ENCODE data around the gene ZMYM3. TPM values are rescaled to one million over a fixed set of nuclear protein-coding genes. Genes with fewer than 3 reads are reported as not detected.

Gene ZMYM3
- total RNA-seq, 1 donor from 2014 or later, result 50.8 TPM

- H3F3A ChIP-seq (ENCODE audit: low read depth), result no peaks in the 10 kb centered on the region
- no peak overlapping the region for H3K4me2 ChIP-seq
- no peak overlapping the region for H3K27ac ChIP-seq
- no peaks in the 10 kb centered on the region for H3K79me2 ChIP-seq (ENCODE audit: low read depth)
- Mint-ChIP-seq H3K27me3 (ENCODE audit: insufficient read depth, low read depth) (peaks cover 9% of the 10 kb centered on the region), H3K9me3 (peaks cover 24% of the 10 kb centered on the region), H3K4me3 (no peak overlapping the region), H3K4me1 (peaks cover 30% of the 10 kb centered on the region), H3K36me3 (no peaks in the 10 kb centered on the region), H3K27ac (peak overlapping the region; percentile 25)
- H2AFZ ChIP-seq (replicated peaks), result no peak overlapping the region
- no peaks in the 10 kb centered on the region for H3K36me3 ChIP-seq
- no peaks in the 10 kb centered on the region for H3K4me1 ChIP-seq
- no peaks in the 10 kb centered on the region for H4K20me1 ChIP-seq (ENCODE audit: low read depth)
- no peak for DNase-seq (ENCODE audit: low spot score)
- no peaks in the 10 kb centered on the region for H3K27me3 ChIP-seq
- no peak overlapping the region for H3K4me3 ChIP-seq
- no peak overlapping the region for H3K9ac ChIP-seq
- TF ChIP-seq EZH2 (IDR thresholded peaks at IDR 0.05) (no peak), CTCF (IDR thresholded peaks at IDR 0.05) (no peak), EZH2phosphoT487 (IDR thresholded peaks at IDR 0.05) (no peak)
- no peaks in the 10 kb centered on the region for H3K9me3 ChIP-seq (ENCODE audit: low read depth)
Measured at GRCh38 chrX:71228063-71228642, 25.8 kb downstream of the ZMYM3 start.

GRCh38 chrX:71227370-71228062 lies 26.4 kb downstream of the ZMYM3 start:
- peaks cover 30% of the 10 kb centered on the region for H3K4me1 Mint-ChIP-seq
- H3K4me3 ChIP-seq, result no peak overlapping the region
- TF ChIP-seq CTCF (IDR thresholded peaks at IDR 0.05) (peak; percentile 5), EZH2 (IDR thresholded peaks at IDR 0.05) (no peak)
- H3K9me3 Mint-ChIP-seq, result peaks cover 25% of the 10 kb centered on the region
- H2AFZ ChIP-seq (replicated peaks), result no peak overlapping the region
- peak overlapping the region; percentile 92 for H3K27ac Mint-ChIP-seq
- no peaks in the 10 kb centered on the region for H3K79me2 ChIP-seq (ENCODE audit: low read depth)
- H3K9ac ChIP-seq, result no peak overlapping the region
- no peaks in the 10 kb centered on the region for H4K20me1 ChIP-seq (ENCODE audit: low read depth)
- no peaks in the 10 kb centered on the region for H3K36me3 ChIP-seq
- H3K4me3 Mint-ChIP-seq, result no peak overlapping the region
- H3F3A ChIP-seq (ENCODE audit: low read depth), result no peaks in the 10 kb centered on the region
- H3K4me2 ChIP-seq, result no peak overlapping the region
- no peaks in the 10 kb centered on the region for H3K36me3 Mint-ChIP-seq
- H3K27ac ChIP-seq, result no peak overlapping the region
- H3K27me3 ChIP-seq, result no peaks in the 10 kb centered on the region
- H3K4me1 ChIP-seq, result no peaks in the 10 kb centered on the region
- no peak for DNase-seq (ENCODE audit: low spot score)
- H3K27me3 Mint-ChIP-seq (ENCODE audit: insufficient read depth, low read depth), result peaks cover 9% of the 10 kb centered on the region
- no peaks in the 10 kb centered on the region for H3K9me3 ChIP-seq (ENCODE audit: low read depth)

GRCh38 chrX:71225676-71226075 lies 28.3 kb downstream of the ZMYM3 start:
- no peaks in the 10 kb centered on the region for H3K36me3 ChIP-seq
- H4K20me1 ChIP-seq (ENCODE audit: low read depth), result no peaks in the 10 kb centered on the region
- DNase-seq (ENCODE audit: low spot score), result no peak
- H3K27me3 Mint-ChIP-seq (ENCODE audit: insufficient read depth, low read depth), result peaks cover 9% of the 10 kb centered on the region
- no peaks in the 10 kb centered on the region for H3F3A ChIP-seq (ENCODE audit: low read depth)
- peak overlapping the region; percentile 34 for H2AFZ ChIP-seq (replicated peaks)
- H3K9ac ChIP-seq, result no peak overlapping the region
- H3K9me3 ChIP-seq (ENCODE audit: low read depth), result no peaks in the 10 kb centered on the region
- H3K4me3 ChIP-seq, result no peak overlapping the region
- no peak for TF ChIP-seq EZH2phosphoT487 (IDR thresholded peaks at IDR 0.05)
- TF ChIP-seq EZH2 (IDR thresholded peaks at IDR 0.05), result no peak
- no peak for TF ChIP-seq CTCF (IDR thresholded peaks at IDR 0.05)
- peaks cover 30% of the 10 kb centered on the region for H3K4me1 Mint-ChIP-seq
- no peaks in the 10 kb centered on the region for H3K27me3 ChIP-seq
- peak overlapping the region; percentile 35 for H3K4me3 Mint-ChIP-seq
- H3K27ac ChIP-seq, result no peak overlapping the region
- no peak overlapping the region for H3K4me2 ChIP-seq
- no peaks in the 10 kb centered on the region for H3K4me1 ChIP-seq
- no peaks in the 10 kb centered on the region for H3K36me3 Mint-ChIP-seq
- H3K79me2 ChIP-seq (ENCODE audit: low read depth), result no peaks in the 10 kb centered on the region
- H3K9me3 Mint-ChIP-seq, result peaks cover 30% of the 10 kb centered on the region
- peak overlapping the region; percentile 34 for H3K27ac Mint-ChIP-seq

Data from neural progenitor cell (in vitro differentiated cells).